Activated CD8-positive, alpha-beta memory T cell treated with anti-CD3 and anti-CD28 coated beads for 36 hours (primary cell): Measurements from ENCODE around the gene ZFAND2A. TPM values are rescaled to one million over a fixed set of nuclear protein-coding genes. Genes with fewer than 3 reads are reported as not detected.
"Not testable (repeated sequence)": the region's sequence is repeated elsewhere in the genome, so short reads cannot be mapped to it uniquely, and the experiment has no call there.

ENCODE experiments used
- CTCF ChIA-PET: fragments of 350-600 bp; sonication (Branson Sonifier 250); formaldehyde crosslinking; loops from one replicate; lab custom pipeline; 2021; ENCODE audit warnings: antibody characterized with exemption; lab: Charles Lee
- POLR2A ChIA-PET: fragments of 350-600 bp; sonication (Branson Sonifier 250); formaldehyde crosslinking; loops from one replicate; lab custom pipeline; 2021; ENCODE audit warnings: antibody characterized with exemption; lab: Charles Lee
- total RNA-seq, 2 experiments: library from RNA; stranded (reverse); gene quantifications; one replicate each; pipeline ENCODE4 v1.2.3, GENCODE V29; 2021

The ZFAND2A gene, protein sequence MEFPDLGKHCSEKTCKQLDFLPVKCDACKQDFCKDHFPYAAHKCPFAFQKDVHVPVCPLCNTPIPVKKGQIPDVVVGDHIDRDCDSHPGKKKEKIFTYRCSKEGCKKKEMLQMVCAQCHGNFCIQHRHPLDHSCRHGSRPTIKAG
- 10 to 100 TPM; 21.3 to 24.2 TPM for total RNA-seq

DNA sequence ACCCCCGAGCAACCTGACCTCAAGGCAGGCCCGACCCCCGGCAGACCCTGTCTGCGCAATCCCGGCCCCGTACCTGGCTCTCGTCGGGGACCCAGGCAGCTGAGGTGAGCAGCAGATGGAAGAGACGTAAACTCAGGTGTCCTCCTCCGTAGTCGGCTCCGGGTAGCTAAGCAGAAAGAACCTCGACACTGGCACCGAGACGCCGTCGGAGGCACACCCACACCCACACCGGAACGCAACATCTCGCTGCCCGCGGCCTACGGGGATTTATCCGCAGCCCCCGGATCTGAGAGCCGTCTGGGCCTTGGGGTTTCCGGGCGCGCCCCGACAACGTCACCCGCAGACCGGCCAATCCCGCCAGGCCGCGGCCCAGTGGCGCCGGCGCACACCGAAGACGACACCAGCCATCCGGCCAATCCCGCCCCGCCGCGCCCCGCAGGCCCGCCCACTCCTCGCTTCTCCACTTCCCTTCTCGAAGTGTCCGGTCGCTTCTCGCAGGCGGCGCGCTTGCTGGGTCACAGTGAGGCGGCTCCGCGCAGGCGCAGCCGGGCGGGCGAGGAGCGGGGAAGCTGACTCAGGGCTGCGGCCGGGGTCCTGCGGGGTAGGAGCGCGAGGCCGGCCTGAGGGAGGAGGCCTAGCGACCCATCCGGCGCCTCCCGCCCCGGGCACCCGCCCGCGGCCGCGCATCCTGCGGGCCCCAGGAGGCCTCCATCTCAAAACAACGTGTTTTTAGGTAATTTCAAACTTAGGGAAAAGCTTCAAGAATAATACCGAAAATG lies at the start of gene ZFAND2A:
Gene ZFAND2A, minus strand, starts transcription at position 306 of the 779 bp plus-strand sequence. CDS start 1,984 bp downstream, outside the sequence.
- ChIA-PET POLR2A (interaction anchor here (1.2 to 1.9 kb wide), 3 partner anchors 9 to 22 kb away, joined by 5 to 17 read pairs (median 7); a partner anchor contains a TSS), CTCF (interaction anchor here (0.6 to 1.9 kb wide), 3 partner anchors 16 to 1259 kb away, joined by 3 to 8 read pairs (median 4); a partner anchor contains a TSS)

DNA sequence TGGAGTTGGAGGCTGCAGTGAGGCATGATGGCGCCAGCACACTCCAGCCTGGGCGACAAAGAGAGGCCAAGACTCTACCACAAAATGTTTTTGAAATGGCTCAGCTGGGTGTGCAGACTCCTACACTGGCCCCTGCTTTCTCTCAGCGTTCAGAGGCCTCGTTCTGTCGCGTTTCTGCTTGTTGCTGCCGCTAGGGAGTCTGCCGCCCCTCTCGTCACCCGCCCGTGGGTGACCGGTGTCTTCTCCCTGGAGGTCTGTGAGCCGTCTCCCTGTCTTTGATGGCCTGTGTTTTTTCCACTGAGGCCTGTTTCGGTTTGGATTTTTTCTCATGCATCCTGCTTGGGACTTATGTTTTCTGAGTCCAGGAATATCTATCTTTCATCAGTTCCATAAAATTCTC lies 49.1 kb upstream of the ZFAND2A start:
- ChIA-PET POLR2A (no interaction called here), CTCF (no interaction called here)

DNA sequence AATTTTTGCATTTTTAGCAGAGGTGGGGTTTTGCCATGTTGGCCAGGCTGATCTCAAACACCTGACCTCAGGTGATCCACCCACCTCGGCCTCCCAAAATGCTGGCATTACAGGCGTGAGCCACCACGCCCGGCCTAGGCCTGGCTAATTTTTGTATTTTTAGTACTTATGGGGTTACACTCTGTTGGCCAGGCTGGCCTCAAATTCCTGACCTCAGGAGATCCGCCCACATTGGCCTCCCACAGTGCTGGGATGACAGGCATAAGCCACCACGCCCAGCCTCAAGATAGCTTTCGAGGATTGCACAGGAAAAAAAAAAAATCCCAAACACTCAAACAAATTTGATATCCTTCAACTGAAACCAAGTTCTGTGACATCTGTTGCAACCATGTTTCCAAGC lies 45.7 kb upstream of the ZFAND2A start:
- POLR2A ChIA-PET = not testable (repeated sequence)
- CTCF ChIA-PET = interaction anchor here (0.5 to 1.2 kb wide), 2 partner anchors 49 to 1143 kb away, joined by 3 read pairs; no protein-coding TSS in a partner anchor

DNA sequence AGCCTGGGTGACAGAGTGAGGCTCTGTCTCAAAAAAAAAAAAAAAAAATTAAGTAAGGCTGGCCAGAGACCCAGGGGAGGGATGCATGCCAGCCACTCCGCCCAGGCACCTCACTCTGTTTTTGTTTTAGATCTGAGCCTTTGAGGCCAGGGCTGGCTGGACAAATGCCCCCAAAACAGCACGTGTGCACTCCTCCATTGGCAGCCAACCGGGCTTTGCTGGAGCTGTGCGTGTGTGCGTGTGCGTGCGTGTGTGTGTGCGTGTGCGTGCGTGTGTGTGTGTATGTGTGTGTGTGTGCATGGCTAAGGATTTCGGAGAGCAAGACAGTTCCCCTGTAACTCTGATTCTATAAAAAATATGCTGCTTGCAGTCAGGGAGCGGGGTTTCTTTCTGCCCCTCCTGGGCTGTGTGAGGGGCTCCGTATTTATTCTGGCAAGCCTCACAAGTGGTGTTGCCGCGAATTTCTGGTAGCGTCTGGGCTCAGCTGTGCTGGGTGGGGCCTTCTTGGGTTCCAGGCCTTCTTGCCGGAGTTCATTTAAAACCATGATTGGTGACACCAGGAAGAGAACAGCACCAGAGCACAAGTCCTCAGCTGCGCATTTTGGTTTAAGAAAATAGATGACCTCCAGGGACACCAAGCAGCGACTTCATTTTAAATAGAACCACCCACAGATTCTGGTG lies 44.6 kb upstream of the ZFAND2A start:
- POLR2A ChIA-PET = no interaction called here
- CTCF ChIA-PET = interaction anchor here (1.2 kb wide), 2 partner anchors 22 to 48 kb away, joined by 3 read pairs; no protein-coding TSS in a partner anchor

DNA sequence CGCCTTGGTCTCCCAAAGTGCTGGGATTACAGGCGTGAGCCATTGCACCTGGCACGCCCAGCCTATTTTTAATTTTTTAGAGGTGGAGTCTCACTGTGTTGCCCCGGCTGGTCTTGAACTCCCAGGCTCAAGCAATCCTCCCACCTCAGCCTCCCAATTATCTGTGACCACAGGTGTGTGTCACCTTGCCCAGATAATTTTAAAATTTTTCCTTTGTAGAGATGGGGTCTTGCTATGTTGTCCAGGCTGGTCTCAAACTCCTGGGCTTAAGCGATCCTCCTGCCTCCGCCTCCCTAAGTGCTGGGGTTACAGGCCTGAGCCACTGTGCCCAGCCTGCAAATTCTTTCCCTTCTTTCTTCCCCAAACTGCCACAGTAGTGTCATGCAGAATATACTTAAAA lies 42.9 kb upstream of the ZFAND2A start:
- CTCF ChIA-PET, POLR2A ChIA-PET: not testable (repeated sequence)

DNA sequence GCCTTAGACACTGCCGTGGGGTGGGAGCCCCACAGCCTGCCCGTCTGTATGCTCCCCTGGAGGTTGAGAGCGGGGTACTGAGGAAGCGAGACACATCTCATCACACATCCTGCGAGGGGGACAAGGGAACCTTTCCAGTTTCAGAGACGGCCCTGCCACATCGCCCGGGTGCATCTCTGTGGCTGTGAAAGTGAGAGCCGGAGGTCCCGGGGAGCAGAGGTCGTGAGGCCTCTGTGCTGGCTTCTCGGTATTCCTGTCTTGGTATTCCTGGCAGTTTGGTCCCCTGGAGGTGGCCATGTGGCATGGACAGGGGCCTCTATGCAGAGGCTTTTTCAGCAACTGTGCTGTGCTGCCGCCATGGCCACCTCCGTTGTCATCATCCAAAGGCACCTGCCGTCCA lies 41.9 kb upstream of the ZFAND2A start:
- ChIA-PET CTCF (no interaction called here), POLR2A (no interaction called here)

DNA sequence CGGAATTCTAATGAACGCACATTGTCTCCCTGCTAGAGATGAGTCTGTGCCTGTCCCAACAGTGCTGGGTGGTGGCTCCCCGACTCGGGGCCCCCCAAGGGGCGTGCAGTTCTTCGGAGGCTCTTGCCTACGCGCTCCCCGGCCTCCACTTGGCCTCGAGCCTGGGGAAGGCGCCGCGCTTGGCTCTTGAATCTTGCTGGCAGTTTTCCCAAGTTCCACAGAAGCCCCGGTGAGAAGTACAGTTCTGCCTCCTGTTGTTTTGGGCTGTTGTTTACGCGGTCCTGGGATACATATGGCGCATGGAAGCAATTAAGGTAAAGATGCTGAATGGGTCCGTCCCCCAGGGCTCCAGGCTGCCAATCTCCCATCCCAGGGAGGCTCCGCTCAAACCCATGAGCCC lies 40.0 kb upstream of the ZFAND2A start:
- CTCF ChIA-PET = no interaction called here
- POLR2A ChIA-PET = no interaction called here

DNA sequence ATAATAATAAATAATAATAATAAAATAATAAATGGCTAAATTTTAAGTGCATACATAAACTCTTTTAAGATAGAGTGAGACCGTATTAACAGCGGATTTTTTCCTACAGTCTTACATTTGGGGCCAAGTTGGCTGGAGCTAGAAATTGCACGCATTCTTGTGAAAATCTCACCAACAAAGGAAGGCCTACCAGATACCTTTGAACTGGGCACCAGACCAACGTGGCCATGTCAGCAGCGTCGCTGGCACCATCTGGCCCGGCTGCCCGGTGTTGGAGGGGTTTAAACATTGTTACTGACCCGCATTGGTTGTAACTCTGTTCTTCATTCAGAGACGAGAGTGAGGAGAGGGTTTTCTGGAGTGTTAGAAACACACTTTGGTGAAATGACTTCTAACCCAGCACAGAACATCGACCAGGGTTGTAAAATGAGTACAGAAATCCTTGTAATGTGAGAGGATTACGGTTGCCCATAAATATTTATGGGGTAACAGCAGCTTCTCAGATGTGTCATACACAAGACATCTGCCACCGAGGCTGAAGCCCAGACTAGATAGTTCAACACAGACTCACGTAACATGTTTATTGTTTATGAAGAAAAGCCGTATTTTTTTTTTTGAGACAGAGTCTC lies 38.1 kb upstream of the ZFAND2A start:
- CTCF ChIA-PET = interaction anchor here (1.1 kb wide), 1 partner anchor 22 kb away, joined by 3 read pairs; no protein-coding TSS in a partner anchor

DNA sequence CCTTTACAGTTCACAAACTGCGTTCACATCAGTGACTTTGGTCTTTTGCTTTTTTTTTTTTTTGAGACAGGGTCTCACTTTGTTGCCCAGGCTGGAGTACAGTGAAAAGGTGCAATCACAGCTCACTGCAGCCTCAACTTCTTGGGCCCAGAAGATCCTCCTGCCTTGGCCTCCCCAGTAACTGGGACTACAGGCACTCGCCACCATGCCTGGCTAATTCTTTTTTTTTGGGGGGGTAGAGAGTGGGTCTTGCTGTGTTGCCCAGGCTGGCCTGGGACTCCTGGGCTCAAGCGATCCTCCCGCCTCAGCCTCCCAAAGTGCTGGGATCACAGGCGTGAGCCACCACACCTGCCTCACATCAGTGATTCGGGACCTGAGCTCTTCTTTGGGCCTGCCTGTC lies 37.0 kb upstream of the ZFAND2A start:
- ChIA-PET POLR2A (no interaction called here), CTCF (no interaction called here)

More for the DNA sequence above, 38.1 kb upstream of the ZFAND2A start:
- POLR2A ChIA-PET = no interaction called here

DNA sequence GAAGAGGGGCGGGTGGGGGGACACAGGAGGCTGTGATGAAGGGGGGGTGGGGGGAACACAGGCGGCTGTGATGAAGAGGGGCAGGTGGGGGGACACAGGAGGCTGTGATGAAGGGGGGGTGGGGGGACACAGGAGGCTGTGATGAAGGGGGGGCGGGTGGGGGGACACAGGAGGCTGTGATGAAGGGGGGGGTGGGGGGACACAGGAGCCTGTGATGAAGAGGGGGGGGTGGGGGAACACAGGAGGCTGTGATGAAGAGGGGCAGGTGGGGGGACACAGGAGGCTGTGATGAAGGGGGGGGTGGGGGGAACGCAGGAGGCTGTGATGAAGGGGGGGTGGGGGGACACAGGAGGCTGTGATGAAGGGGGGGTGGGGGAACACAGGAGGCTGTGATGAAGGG lies 36.4 kb upstream of the ZFAND2A start:
- POLR2A ChIA-PET = not testable (repeated sequence)

DNA sequence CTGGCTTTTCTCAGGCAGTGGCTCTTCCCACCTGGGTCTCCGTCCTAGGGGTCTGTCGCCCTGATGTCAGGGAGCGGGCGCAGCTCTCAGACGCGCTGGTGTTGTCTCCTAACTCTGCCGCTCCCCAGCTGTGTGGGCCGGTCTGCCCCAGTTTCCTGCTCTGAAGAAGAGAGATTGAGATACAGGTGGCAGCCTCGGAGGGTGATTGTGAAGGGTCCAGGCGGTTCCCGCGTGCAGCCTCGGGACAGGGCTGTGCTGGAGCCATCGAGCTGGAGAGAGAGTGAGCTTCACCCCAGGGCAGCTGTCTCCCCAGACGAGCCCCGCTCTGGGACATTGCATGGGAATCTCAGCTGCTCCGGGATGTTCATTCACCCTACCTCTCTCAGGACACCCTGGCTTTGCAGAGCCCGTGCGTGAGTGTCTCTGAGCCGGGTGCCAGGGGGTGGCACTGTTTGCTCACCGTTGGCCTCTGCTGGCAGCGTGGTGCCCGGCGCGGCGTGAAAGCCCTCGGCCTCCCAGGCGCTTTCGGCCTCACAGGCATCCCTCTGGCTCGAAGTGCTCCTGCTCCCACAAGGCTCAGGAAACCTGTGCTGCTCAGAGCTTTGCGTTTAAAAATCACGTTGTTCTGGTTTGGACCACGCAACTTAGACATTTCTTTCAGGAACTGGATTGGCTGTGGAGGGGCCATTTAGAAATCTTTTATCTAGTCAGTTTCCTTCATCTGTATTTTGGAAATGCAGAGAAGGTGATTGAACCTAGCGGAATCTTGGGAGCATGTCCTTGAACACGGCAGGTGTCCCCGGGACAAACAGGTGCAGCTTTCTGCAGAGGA lies 33.8 kb upstream of the ZFAND2A start:
- CTCF ChIA-PET = interaction anchor here (0.8 to 1.4 kb wide), 2 partner anchors 8 to 21 kb away, joined by 3 read pairs; no protein-coding TSS in a partner anchor
- POLR2A ChIA-PET = no interaction called here

More for the DNA sequence above, 36.4 kb upstream of the ZFAND2A start:
- CTCF ChIA-PET = not testable (repeated sequence)

DNA sequence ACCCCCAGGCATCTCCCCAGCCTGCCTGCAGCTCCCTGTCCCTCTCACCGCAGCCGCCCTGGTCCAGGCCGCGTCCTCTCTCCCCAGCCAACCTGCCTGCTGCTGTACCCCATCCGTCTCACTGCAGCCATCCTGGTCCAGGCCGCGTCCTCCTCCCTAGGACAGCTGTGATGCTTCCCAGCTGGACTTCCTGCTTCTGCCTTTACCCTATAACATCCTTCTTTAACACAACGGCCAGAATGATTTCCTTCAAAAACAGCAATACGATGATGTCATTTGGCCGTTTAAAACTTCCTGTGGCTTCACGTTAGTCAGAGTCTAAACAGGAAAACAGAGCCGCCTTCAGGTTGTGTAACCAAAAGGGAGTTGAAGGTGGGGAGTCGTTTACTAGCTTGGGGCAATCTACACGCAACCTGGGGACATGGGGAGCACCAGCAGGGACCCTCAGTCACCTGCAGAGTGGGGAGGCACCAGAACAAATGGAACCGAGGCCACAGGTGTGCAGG lies 32.2 kb upstream of the ZFAND2A start:
- ChIA-PET POLR2A (interaction anchor here (0.6 kb wide), 1 partner anchor 12 kb away, joined by 3 read pairs; no protein-coding TSS in a partner anchor), CTCF (interaction anchor here (2.0 kb wide), 1 partner anchor 9 kb away, joined by 9 read pairs; no protein-coding TSS in a partner anchor)

DNA sequence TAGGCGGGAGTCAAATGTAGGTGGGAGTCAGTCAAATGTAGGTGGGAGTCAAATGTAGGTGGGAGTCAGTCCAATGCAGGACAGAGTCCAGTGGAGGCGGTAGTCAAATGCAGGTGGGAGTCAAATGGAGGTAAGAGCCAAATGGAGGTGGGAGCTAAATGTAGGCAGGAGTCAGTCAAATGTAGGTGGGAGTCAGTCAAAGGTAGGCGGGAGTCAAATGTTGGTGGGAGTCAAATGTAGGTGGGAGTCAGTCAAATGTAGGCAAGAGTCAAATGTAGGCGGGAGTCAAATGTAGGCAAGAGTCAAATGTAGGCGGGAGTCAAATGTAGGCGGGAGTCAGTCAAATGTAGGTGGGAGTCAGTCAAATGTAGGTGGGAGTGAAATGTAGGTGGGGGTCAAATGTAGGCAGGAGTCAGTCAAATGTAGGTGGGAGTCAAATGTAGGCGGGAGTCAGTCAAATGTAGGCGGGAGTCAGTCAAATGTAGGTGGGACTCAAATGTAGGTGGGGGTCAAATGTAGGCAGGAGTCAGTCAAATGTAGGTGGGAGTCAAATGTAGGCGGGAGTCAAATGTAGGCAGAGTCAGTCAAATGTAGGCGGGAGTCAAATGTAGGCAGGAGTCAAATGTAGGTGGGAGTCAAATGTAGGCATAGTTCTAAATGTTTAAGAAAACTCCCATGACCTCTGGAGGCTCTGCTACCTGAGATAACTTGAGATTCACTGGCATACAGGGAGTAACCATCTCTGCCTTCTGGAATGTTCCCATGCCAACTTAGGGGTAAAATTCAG lies 30.2 kb upstream of the ZFAND2A start:
- ChIA-PET POLR2A (no interaction called here), CTCF (interaction anchor here (0.9 kb wide), 1 partner anchor 14 kb away, joined by 4 read pairs; no protein-coding TSS in a partner anchor)

DNA sequence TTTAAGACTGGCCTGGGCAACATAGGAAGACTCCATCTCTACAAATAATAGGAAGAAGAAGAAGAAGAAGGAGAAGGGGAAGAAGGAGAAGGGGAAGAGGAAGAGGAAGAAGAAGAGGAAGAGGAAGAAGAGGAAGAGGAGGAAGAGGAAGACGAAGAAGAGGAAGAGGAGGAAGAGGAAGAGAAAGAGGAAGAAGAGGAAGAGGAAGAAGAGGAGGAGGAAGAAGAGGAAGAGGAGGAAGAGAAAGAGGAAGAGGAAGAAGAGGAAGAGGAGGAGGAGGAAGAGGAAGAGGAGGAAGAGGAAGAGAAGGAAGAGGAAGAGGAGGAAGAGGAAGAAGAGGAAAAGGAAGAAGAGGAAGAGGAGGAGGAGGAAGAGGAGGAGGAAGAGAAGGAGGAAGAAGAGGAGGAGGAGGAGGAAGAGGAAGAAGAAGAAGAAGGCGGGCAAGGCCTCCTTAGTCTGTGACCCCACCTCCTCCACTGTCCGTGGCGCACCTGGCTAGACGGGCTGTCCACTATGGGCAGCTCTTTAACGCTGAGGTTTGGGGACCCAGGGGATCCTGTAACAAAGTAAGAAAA lies 28.8 kb upstream of the ZFAND2A start:
- ChIA-PET POLR2A (no interaction called here), CTCF (interaction anchor here (0.8 to 1.4 kb wide), 3 partner anchors 24 to 1001 kb away, joined by 3 to 4 read pairs (median 3); no protein-coding TSS in a partner anchor)

DNA sequence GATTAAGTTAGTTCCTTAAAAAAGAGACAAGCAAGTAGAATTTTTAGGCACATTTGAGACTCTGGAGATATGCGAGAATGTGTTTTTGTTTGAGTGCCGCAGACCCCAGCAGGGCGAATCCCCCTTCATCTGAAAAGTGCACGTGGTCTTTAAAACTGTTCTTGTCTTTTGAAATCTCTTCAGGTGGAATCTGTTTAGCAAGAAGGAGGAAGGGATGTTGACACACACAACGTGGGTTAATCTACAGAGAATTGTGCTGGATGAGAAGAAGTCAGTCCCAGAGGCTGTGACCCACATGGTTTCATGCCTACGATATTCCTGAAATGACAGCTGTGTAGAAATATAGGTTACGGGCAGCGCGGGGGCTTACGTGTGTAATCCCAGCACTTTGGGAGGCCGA lies 27.1 kb upstream of the ZFAND2A start:
- POLR2A ChIA-PET = no interaction called here
- CTCF ChIA-PET = no interaction called here

DNA sequence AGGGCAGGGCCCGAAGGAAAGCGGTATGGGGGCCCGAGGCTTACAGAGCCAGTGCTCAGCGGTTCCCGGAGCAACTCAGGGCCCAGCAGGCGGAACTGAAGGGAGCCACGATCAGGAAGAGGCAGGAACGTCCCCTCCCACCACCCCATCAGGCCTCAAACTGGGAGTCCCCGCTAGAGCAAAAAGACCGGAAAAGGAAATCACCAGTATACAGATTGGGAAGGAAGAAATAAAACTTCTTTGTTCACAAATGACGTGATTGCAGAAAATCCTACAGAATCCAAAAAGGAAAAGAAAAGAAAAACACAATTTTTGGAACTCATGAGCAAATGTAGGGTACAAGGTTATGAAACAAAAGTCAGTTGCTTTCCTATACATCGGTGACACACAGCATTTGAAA lies 21.6 kb upstream of the ZFAND2A start:
- CTCF ChIA-PET = no interaction called here
- POLR2A ChIA-PET = no interaction called here

DNA sequence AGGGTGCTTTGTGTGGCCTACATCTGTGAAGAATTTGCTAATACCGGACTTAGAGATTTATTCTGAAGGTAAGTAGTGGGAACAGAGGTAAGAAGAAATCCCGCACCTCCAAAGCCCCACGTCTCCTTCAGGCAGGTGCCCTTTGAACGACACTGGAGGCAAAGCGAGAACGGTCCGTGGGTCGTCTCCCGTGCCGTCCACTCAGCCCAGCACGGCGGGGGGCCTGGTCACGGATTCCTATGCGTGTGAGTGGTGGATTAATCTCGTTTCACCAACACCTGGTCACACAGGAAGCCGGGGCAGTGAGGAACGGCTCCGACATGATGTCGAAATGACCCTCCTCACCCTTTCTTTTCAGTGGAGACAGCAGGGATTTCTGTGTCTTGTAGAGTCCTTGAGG lies 21.0 kb upstream of the ZFAND2A start:
- ChIA-PET CTCF (no interaction called here), POLR2A (no interaction called here)
